PFSK-1 (cell line): ENCODE data around the gene MRPL55.

Source experiments
- POLR2AphosphoS5 ChIP-seq: IDR thresholded peaks from 2 replicates; pipeline ENCODE4 v1.6.1; 2012; ENCODE audit warnings: low read depth, mild to moderate bottlenecking, control low read depth, low read length, moderate library complexity
- SIN3A ChIP-seq: IDR thresholded peaks from 2 replicates; pipeline ENCODE4 v1.6.1; 2012; ENCODE audit warnings: mild to moderate bottlenecking, low read length, moderate library complexity, borderline replicate concordance; ENCODE audit not compliant: insufficient read depth
- TAF1 ChIP-seq: IDR thresholded peaks from 2 replicates; pipeline ENCODE4 v1.6.1; 2012; ENCODE audit warnings: low read length, control low read depth, borderline replicate concordance; ENCODE audit not compliant: insufficient read depth

DNA sequence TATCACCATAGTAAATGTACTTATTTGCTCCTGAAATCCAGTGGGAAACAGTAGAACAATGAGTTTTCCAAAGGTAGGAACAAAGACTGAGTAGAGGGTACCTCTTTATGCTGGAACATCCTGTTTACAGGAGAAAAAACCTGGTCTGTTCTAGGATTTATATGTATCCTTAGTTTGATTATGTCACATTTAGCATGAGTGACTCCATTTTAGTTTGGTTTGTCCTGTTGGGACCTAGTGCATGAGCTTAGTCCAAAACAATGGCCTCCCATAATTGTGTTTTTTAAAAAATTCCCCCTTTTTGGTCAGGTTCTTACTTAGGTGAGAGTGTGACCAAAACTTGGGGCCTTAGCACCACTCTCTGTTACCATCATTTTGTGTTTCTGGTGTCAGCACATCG, 3.5 kb upstream of the MRPL55 start:
- TF ChIP-seq POLR2AphosphoS5: no peak
- TF ChIP-seq SIN3A: no peak
- TF ChIP-seq TAF1: no peak
